Central memory CD8-positive, alpha-beta T cell (primary cell): ENCODE results near the gene TTPAL.

ENCODE experiments used
- ATAC-seq: fragments of 150-1000 bp; cut with Tn5 transposase; replicated peaks from 2 replicates; pipeline ENCODE4 v1.10.0; 2022; ENCODE audit warnings: mild to moderate bottlenecking, moderate FRiP score, moderate number of reproducible peaks; ENCODE audit not compliant: poor library complexity, severe bottlenecking; ENCODE audit errors: extremely low read depth
- DNase-seq, 2 donors: peaks; one replicate each; pipeline ENCODE4 v3.0.0; 2021; ENCODE audit warnings: low spot score in 2 of 2
- H3K27ac Mint-ChIP-seq: one replicate; pipeline ENCODE4 v1.8.0; 2022; ENCODE audit warnings: low read depth, mild to moderate bottlenecking, moderate library complexity, mixed read lengths
- H3K27me3 Mint-ChIP-seq: one replicate; pipeline ENCODE4 v1.8.0; 2022; ENCODE audit warnings: mixed read lengths
- H3K36me3 Mint-ChIP-seq: one replicate; pipeline ENCODE4 v1.8.0; 2022; ENCODE audit warnings: mild to moderate bottlenecking, moderate library complexity, mixed read lengths; ENCODE audit not compliant: insufficient read depth
- H3K4me1 Mint-ChIP-seq: one replicate; pipeline ENCODE4 v1.8.0; 2022; ENCODE audit warnings: mixed read lengths
- H3K4me3 Mint-ChIP-seq: one replicate; pipeline ENCODE4 v1.8.0; 2022; ENCODE audit warnings: mild to moderate bottlenecking, moderate library complexity, mixed read lengths
- H3K9me3 Mint-ChIP-seq: one replicate; pipeline ENCODE4 v1.8.0; 2022; ENCODE audit warnings: mixed read lengths

Gene TTPAL

DNA sequence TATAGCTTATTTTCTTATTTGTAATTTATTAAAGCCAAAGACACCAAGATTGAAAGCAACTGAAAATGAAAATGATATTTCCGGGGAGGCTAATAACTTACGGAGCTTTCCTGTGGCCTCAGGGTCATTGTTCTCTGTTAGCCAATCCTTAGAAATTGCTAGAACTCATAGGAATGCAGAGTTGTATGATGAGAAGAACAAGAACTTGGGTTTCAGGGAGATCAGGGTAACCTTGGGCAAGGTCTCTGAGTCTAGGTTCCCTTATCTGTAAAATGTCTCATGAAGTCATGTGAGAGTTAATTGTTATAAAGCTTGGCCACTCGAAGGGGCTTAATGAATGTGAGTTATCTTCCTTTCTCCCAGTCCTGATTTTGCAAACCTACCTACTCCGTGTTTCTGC lies 66.3 kb downstream of the TTPAL start:
- H3K4me3 Mint-ChIP-seq: no peak overlapping the region
- H3K9me3 Mint-ChIP-seq: no peaks in the 10 kb centered on the region
- no peak for DNase-seq
- ATAC-seq: no peak
- H3K27ac Mint-ChIP-seq: no peak overlapping the region
- H3K27me3 Mint-ChIP-seq: no peaks in the 10 kb centered on the region
- no peaks in the 10 kb centered on the region for H3K4me1 Mint-ChIP-seq
- H3K36me3 Mint-ChIP-seq: no peaks in the 10 kb centered on the region

DNA sequence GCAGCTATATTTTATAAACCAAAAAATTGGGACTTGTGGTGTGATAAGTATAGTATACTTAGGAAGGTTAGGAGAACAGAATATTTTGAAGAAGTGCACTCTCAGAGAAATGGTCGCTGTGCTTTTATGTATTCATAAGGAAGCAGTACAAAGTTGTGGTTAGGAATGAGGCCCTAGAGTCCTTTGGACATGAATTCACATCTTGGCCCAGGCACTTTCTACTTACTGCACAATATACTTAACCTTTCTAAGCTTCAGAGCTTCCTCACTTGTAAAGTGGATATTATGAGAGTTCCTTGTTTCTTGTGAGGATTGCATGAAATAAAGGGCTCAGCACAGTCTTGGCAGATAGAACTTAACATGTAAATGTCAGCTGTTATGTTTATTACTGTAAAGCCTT lies 67.2 kb downstream of the TTPAL start:
- Mint-ChIP-seq H3K27ac (no peak overlapping the region), H3K36me3 (no peaks in the 10 kb centered on the region), H3K4me3 (no peak overlapping the region), H3K4me1 (no peaks in the 10 kb centered on the region), H3K27me3 (no peaks in the 10 kb centered on the region), H3K9me3 (no peaks in the 10 kb centered on the region)
- DNase-seq: no peak
- no peak for ATAC-seq

DNA sequence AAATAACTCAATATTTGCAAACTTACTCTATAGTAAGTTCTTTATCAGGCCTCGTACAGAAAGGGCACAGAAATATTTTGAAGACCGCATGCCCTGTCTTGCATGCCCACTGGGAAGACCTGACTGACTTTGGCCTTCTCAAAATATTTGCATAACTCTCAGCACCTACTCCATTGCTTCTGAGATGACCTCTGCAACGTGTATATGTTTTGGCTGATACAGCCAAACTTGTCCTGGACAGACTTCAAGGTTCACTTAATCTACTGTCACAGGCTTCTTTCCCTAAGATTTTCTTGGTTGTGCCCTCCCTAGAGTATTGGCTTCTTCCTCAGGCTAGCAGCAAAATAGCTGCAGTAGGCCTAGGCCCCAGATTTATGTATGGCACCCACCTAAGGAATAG lies 67.7 kb downstream of the TTPAL start:
- ATAC-seq (no peak), DNase-seq (no peak)
- Mint-ChIP-seq H3K9me3 (no peaks in the 10 kb centered on the region), H3K4me3 (no peak overlapping the region), H3K27ac (no peak overlapping the region), H3K36me3 (no peaks in the 10 kb centered on the region), H3K4me1 (no peaks in the 10 kb centered on the region), H3K27me3 (no peaks in the 10 kb centered on the region)
